Endometrium (tissue), 2 donors: ENCODE measurements around the gene FITM2.
"Not testable (repeated sequence)": the region's sequence is repeated elsewhere in the genome, so short reads cannot be mapped to it uniquely, and the experiment has no call there.

ENCODE experiments used
- FAIRE-seq: peaks from 2 replicates; lab custom pipeline; 2012; peaks lifted over from hg19 to GRCh38; lab: Jason Lieb, UNC
- donor health status: control.
- donor health status: control.

FITM2 gene, protein sequence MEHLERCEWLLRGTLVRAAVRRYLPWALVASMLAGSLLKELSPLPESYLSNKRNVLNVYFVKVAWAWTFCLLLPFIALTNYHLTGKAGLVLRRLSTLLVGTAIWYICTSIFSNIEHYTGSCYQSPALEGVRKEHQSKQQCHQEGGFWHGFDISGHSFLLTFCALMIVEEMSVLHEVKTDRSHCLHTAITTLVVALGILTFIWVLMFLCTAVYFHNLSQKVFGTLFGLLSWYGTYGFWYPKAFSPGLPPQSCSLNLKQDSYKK

DNA sequence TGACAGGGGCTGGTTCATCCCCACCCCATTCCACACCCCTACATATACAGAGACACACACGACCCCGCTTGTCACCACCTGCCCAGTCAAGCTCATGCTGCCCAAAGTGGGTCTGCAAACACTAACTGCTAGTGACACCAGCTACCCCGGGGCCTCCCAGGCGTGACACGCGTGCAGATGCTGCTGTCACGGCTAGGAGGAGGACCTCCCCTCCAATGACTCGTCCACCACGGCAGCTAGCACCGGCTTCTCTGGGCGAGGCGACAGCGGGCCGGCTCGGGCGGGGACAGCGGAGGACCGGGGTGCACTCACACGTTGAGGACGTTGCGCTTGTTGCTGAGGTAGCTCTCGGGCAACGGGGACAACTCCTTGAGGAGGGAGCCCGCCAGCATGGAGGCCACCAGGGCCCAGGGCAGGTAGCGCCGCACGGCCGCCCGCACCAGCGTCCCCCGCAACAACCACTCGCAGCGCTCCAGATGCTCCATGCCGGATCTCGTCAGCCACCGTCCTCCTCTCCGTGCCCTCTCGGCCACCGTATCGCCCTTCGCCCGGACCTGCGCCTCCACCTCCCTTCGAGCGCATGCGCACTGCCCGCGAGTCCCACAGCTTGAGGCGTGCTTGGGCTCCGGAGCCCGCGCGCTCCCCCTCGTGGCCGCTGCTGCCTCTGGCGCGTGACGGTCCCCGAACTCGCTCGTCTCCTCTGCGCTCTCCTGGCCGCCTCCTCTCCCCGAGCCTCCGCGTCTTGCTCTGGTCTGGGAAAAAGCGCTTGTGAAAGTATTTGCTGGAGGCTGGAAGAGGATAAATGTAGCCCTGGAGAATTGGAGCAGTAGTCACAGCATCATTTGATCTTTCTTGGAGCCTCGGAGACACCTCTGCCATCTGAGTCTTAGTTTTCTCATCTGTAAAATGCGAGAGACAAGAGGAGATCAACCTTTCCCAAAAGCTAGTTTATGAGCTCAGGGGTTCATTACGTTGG lies at the start of gene FITM2:
FITM2 (minus strand) TSS at position 539 of the 976 bp plus-strand sequence; CDS start at position 485, 54 bp downstream.
- no peak for FAIRE-seq

DNA sequence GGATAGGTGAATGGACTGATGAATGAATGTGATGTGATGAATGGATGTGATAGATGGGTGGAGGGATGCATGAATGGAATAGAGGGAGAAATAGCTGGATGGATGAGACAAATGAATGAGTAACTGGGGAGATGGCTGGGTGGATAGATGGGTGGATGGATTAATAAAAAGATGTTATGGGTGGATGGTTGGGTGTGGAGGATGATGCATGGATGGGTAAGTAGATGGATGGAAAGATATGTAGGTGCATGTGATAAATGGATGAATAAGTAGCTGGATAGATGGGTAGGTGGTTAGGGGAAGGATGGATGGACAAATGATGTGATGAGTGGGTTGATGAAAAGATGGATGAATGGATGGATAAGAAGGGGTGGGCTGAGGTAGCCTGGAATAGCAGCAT lies 49.2 kb upstream of the FITM2 start:
- FAIRE-seq: no peak

DNA sequence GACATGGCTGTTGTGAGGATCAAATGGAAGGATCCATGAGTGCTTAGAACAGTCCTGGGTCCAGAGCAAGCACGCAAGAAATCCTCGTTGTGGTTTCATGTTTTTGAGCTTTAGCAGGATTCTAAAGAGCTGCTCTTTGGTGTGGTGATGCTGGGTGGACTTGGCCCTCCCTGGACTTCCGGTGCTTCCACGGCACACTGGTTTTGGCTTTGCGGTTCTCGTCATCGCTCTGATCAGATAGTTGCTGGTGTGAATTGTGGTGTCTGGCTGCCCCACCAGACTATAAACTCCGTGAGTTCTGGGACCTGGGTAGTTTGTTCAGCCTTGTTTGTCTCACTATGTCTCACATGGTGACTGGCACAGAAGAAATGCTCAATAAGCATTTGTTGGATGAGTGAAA lies 47.8 kb upstream of the FITM2 start:
- FAIRE-seq: no peak

DNA sequence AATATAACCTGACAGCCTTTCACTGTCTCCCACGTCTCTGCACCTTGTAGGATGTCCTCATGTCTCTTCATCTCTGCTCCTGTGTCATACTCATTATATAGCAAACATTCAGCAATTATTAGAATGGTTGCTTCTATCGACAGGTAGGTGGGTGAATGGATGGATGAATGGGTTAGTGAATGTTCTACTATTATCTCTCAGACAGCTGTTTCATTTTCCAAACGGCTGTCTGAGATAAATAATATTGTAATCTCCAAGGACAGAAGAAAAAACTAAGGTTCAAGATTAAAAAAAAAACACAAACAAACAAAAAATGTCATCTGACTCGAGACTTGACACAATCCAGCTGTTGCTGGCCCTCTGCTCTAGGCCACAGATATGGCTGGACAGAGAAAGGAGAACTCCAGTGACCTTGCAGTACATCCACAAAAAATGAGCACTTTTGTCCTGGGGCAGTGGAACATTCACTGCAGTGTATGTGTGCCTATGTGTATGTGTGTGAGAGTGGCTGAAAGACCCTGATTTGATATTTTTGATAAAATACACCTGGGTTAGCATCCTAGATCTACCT lies 46.6 kb upstream of the FITM2 start:
- FAIRE-seq: no peak

DNA sequence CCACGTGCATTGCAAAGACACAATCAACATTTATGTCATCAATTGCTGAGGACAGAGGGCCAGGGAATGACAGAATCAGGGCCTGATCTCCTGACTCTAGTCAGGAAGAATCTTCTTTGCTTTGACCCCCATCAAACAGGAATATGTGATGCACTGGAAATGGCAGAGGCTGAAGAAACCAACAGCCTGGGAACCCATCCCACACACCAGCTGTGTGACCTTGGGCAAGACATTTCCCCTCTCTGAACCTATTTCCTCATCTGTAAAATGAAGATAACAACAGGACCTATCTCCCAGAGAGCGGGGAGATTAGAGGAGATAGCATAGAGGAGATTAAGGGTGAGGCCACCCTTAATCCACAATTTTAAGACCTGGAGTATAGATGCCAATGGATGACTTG lies 46.0 kb upstream of the FITM2 start:
- FAIRE-seq: no peak

DNA sequence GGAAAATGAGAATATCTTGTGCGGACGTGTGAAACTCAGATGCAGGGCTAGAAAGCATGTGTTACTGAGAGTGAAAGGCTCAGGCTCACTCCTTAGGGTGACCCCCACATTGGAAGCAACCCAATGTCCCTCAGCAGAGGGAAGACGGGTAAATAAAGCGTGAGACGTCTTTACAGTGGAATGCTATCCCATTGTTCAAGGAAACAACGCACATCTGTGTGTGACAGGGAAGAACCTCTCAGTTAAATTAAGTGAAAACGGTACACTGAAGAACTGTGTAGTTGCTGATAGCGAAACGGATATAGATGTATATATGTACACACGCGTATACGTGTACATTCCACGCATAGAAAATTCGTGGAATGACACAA lies 45.3 kb upstream of the FITM2 start:
- no peak for FAIRE-seq

DNA sequence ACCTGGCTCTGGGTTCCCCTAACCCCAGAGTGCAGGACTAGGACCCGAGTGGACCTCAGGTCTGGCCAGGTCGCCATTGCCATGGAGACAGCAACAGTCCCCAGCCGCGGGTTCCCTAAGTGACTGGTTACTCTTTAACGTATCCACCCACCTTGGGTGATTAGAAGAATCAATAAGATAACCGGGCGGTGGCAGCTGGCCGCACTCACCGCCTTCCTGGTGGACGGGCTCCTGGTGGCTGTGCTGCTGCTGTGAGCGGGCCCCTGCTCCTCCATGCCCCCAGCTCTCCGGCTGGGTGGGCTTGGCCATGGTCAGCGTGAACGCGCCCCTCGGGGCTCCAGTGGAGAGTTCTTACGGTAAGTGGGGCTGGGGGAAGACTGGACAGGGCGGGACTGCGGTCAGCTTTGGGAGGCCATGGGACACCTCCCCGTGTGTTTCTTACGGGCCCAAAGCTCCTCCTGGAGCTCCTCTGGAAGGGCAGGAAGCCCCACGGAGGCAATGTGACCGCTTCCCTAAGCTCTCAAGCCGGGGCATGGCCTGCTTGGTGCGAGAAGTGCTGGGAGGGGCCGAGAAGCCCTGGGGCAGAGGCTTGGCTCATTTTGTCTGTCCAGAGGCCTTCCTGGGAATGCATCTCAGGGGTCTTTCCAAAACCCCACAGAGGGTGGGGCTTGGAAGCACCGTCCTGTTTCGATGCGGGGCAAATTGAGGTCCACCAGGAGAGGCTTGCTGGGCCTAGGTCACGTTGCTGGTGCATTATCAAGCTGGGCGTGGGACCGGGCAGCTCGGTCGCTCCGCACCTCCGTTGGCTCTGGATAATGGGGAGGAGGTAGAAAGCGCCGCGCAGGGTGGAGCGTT lies 44.7 kb upstream of the FITM2 start, which contains the start of gene HNF4A:
HNF4A (plus strand) TSS at position 202 of the 855 bp plus-strand sequence; CDS start at position 308, 106 bp downstream.
- no peak for FAIRE-seq

DNA sequence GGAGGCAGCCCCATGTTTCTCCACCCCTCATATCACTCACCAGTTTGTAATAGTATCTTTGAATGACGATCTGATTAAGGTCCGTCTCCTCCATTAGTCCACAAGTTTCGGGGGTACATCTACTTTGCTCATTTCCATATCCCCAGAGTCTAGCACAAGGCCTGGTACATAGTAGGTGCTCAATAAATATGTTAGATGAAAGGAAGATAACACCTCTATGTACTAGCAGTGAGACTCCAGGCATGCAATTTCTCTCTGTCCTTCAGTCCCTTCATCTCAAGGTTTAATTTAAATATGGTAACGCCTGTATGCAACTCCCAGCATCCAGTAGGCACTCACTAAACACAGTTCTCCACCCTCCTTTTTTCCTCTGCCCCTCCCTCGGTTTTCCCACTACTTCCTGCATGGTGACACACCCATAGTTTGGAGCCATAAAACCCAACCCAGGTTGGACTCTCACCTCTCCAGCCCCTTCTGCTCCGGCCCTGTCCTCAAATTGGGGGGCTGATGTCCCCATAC lies 44.0 kb upstream of the FITM2 start:
- no peak for FAIRE-seq

DNA sequence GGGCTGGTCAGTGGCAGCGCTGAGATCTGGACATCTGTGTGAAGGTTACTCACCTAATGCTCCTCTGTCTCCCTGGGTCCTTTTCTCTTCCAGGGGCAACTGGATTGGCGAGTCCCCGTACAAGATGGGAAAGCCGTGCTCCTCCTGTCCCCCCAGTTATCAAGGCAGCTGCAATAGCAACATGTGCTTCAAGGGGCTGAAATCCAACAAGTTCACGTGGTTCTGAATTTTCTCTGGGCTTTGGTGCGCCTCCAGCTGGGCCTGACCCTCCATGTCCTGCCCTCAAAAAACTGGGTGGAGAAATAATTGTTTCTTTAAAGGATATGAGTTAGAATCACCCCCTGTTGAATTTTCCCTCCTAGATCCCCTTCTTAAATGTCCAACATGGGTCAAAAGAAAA lies 39.6 kb upstream of the FITM2 start:
- no peak for FAIRE-seq

DNA sequence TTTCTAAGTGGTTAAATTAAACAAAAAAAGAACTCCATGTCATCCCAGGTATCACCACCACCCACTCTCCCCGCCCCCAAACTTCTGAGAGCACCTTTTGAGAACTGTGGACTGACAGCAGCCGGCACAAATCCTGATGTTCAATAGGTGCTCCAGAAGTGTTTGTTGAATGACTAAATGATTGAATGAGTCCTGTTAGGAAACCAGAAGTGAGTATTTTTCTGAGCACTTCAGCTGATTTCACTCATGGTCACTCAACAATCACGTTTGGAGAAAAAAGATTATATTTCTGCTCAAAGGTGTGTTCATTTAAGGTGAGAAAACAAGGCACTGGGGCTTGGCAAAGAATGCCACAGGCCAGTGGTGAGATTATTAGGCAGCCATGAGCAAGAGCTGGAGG lies 38.3 kb upstream of the FITM2 start:
- FAIRE-seq: no peak

DNA sequence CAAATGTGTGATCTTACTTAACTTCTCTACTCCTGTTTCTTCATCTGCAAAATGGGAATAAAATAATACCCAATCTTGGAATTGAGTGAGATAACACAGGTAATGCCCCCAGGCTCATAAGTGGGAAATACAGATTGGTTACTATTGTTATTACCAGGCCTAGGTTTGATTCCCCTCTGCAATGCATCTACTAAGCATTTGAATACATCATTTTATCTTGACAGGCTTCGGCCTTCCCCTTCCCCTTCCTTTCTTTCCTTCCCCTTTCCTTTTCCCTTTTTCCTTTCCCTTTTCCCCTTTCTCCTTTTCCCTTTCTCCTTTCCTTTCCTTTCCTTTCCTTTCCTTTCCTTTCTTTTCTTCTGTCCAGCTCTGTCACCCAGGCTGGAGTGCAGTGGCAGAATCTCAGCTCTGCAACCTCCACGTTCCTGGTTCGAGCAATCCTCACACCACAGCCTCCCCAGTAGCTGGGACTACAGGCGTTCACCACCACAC lies 37.2 kb upstream of the FITM2 start:
- no peak for FAIRE-seq

DNA sequence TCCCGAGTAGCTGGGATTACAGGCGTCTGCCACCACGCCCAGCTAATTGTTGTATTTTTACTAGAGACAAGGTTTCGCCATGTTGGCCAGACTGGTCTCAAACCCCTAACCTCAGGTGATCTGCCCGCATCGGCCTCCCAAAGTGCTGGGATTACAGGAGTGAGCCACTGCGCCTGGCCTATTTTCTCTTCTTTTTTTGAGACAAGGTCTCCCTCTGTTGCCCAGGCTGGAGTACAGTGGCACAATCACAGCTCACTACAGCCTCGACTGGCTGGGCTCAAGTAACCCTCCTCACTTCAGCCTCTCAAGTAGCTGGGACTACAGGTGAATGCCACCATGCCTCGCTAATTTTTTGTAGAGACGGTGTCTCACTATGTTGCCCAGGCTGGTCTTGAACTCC lies 34.9 kb upstream of the FITM2 start:
- not testable (repeated sequence) for FAIRE-seq

DNA sequence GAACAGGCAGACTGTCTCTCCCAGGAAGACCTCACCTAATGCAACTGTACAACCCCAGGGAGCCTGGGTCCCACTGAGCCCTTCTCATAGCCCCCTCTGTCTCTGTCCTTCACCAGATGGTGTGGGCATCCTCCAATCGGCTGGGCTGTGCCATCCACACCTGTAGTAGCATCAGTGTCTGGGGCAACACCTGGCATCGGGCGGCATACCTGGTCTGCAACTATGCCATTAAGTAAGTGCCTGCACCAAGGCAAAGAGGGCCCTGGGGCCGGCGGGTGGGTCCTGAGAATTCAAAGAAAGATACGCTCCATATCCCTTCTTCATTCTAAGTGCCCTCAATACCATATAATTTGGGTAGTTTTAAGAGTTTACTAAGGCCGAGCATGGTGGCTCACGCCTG lies 34.1 kb upstream of the FITM2 start:
- no peak for FAIRE-seq

DNA sequence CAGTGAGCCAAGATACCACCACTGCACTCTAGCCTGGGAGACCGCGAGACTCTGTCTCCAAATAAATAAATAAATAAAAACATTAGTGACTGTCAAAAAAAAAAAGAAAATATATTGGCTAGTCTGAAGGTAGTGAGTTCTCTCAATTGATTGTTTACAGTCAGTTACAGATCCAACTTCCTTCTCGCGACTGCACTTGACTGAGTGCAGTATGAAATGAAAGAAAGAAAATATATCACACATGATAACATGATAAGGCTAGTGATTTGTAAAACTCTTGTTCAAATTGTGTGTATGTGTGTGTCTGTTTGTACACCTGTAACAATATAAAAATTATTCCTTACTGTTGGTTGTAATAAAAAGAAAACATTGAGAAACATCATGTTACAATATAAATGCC lies 33.7 kb upstream of the FITM2 start:
- FAIRE-seq: no peak

DNA sequence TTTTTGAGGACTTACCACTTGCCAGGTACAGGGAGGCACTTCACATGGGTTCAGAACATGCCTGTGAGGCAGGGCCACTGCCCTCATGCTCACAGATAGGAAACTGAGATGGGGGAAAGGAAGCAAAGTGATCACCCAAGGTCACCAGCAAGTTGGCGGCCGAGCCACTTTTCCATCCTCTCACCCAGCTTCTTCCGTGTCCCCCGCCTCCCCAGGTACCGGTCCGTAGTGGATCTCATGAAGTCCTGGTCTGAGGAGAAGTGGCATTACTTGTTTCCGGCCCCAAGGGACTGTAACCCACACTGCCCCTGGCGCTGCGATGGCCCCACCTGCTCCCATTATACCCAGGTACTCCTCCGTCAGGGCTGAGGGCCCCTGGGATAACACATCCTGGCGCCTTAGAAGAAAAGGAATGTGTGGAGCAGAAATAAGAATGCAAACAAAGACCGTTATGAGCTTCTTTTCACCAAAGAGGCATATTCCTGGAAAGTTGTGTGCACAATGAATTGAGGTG lies 32.2 kb upstream of the FITM2 start:
- FAIRE-seq: no peak

DNA sequence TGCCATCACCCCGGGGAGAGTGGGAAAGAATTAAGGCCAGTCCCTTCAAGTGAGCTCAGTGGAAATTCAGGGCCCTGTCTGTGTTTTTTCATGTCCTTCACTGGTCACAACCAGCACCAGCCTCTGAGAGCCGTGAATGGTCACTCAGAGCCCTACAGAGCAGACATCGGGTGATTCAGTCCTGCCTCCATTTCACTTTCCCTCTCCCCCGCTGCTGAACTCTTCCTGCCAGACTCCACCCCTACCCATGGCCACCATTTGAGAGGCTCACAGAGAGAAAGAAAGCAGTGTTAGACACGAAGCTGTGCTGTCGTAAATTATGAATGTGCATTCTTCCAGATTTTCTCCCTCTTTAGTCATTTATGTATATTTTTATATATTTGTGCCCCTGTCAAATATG lies 31.2 kb upstream of the FITM2 start:
- FAIRE-seq: no peak

DNA sequence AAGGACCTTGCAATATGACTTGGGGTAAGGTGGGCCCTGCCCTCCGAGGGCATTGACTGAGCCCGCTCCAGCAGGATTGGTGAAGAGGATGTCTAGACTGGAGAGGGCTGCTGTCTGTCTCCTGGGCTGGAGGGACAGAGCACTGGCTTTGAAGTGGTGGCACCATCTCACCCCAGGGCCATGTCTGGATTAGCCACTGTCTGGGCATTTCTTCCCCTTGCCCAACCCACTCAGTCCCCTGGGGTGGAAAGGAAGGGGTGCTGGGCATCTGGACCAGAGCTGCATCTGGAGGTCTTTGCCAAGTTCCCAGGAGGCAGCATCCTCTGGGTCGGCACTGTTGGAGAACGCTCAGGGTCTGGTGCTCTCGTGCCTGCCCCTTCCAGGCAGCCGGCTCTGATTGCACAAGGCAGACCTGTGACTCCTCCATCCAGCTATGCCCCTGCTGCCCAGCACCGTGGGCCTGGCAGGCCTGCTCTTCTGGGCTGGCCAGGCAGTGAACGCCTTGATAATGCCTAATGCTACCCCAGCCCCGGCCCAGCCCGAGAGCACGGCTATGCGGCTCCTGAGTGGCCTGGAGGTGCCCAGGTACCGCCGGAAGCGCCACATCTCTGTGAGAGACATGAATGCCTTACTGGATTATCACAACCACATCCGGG lies 25.9 kb upstream of the FITM2 start, which contains the start of gene R3HDML:
R3HDML (plus strand) TSS at position 319 of the 656 bp plus-strand sequence; CDS start at position 434, 115 bp downstream.
- no peak for FAIRE-seq

DNA sequence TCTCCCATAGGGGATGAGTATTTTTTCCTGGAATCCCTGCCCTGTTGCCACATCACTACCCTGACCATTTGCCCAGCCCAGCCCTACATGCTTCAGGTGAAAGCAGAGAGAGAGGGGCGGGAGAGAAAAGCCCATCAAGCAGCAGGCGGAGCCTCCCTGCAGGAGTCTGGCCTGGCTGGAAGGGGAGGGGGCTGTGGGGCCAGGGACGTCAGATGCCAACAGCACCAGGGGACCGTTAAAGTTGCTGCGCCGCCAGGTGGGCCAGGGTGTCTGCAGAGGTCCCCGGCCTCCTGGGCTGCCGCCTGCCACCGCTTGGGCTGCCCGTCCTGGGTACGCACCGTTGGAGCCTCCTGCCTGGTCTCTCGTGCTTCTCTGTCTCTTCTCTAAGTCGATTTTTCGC lies 25.1 kb upstream of the FITM2 start:
- no peak for FAIRE-seq

DNA sequence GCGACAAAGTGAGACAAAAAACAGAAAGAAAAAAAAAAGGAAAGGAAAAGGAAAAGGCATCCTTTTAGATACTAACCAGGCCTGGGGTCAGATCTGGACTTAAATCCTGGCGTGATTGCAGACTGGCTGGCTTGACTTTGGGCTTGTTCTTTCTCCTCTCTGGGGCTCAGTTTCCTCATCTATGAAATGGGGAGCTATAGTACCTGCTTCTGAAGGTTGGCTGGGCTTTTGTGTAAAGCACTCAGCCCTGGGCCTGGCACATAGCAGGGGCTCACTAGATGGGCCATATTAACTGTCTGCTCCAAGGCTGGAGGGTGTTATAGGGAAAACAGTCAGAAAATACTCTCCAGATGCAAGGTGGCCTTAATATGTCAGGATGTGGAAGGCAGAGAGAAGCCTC lies 24.7 kb upstream of the FITM2 start:
- no peak for FAIRE-seq

DNA sequence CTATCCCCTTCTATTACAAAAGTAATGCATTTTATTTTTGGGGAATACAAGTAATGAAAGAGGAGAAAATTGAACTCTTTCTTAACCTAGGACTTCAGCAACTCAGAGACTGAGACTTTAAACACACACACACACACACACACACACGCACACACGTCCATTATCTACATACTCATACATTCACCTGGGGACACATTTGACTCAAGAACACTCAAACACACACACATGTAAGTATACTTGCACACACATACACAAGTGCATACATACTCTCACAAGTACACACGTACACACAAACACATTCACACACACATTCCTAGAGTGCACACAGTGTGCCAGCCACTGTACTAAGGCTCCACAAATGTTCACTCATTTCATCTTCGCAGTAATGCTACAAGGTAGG lies 23.7 kb upstream of the FITM2 start:
- no peak for FAIRE-seq

DNA sequence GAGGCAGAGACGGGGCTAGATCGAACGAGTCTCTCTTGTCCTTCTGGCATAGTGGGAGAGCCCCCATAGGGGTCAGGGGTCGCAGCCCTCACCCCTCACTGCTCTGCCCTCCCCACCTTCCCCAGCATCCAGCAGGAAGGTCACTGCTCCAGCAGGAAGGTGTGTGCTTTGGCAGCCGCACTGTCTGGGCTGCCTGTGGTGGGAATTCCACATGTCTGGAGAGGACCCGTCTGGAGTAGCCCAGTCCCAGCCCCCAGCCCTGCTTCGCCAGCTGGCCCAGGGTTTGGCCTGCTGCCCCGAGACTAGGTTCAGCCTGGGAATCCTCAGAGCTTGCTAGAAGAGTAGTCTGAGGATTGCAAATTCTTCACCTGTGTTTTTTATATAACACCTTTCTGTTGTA lies 23.3 kb upstream of the FITM2 start:
- no peak for FAIRE-seq
